HG02642 (cell line): ENCODE data around the gene RPRD2.
A peak's percentile ranks its signal among the peaks of the same experiment; 100 is the strongest.
"Not testable (repeated sequence)": the region's sequence is repeated elsewhere in the genome, so short reads cannot be mapped to it uniquely, and the experiment has no call there.

Experiments
- ATAC-seq: cut with Tn5 transposase; IDR thresholded peaks from one replicate; pipeline ENCODE4 v1.9.1; 2021; ENCODE audit warnings: mild to moderate bottlenecking; ENCODE audit not compliant: unreplicated experiment, poor library complexity

Gene RPRD2

GRCh38 chr1:150363426-150364230 is at the start of gene RPRD2:
Gene RPRD2 (plus strand): TSS chr1:150364147. CDS start chr1:150364715, 568 bp downstream.
- ATAC-seq, result peak; percentile 89

DNA sequence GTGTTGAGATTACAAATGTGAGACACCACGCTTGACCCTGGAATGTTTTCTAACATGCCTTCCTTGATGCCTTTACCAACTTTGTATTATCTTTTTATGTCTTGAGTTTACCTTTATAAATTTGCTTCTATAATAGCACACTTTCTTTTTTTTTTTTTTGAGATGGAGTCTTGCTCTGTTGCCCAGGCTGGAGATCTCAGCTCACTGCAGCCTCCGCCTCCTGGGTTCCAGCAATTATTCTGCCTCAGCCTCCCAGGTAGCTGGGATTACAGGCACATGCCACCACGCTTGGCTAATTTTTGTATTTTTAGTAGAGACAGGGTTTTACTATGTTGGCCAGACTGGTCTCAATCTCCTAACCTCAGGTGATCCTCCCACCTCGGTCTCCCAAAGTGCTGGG is 49.3 kb upstream of the RPRD2 start:
- not testable (repeated sequence) for ATAC-seq

- no peak for ATAC-seq
These were observed 43.3 kb upstream of the RPRD2 start for GRCh38 chr1:150320667-150320978.

GRCh38 chr1:150321826-150322166 is 42.2 kb upstream of the RPRD2 start:
- no peak for ATAC-seq

DNA sequence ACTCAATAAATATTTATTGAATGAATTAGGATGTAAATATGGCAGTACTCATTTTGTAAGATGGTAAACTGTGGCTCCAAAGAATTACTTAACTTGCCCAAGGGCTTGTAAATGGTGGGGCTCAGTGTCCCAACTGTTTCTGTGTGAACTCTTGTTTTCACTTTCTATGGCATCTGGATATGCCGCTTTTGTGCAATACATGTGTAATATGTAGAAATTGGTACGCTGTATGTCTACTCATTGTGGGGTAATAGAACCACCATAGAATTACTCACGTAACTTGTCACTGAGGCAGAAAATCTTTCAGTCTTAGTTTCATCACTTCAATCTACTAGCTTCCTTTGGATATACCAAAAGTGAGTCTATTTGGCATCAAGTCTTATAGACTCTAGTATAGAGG is 41.6 kb upstream of the RPRD2 start:
- no peak for ATAC-seq

DNA sequence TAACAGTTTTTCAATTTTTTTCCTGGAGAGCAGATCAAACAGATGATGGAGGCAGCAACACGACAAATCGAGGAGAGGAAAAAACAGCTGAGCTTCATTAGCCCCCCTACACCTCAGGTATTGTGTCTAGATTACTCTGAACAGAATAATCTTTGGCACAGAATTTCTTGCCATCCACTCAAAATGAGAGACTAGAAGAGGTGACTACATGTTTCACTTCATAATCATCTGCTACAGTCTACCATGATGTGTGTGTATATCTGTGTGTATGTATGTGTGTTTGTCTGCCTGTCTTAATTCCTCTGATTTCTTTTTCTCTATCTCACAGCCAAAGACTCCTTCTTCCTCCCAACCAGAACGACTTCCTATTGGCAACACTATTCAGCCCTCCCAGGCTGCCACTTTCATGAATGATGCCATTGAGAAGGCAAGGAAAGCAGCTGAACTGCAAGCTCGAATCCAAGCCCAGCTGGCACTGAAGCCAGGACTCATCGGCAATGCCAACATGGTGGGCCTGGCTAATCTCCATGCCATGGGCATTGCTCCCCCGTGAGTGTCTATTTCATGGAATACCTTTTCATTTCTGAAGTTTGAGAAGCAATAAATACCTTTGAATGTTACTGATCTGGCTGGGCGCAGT is 31.2 kb upstream of the RPRD2 start:
- no peak for ATAC-seq

GRCh38 chr1:150346316-150346715 is 17.6 kb upstream of the RPRD2 start:
- no peak for ATAC-seq

GRCh38 chr1:150352866-150353265 is 11.1 kb upstream of the RPRD2 start:
- ATAC-seq, result no peak

- ATAC-seq, result no peak
These were observed 1.1 kb upstream of the RPRD2 start for GRCh38 chr1:150362721-150363425.

DNA sequence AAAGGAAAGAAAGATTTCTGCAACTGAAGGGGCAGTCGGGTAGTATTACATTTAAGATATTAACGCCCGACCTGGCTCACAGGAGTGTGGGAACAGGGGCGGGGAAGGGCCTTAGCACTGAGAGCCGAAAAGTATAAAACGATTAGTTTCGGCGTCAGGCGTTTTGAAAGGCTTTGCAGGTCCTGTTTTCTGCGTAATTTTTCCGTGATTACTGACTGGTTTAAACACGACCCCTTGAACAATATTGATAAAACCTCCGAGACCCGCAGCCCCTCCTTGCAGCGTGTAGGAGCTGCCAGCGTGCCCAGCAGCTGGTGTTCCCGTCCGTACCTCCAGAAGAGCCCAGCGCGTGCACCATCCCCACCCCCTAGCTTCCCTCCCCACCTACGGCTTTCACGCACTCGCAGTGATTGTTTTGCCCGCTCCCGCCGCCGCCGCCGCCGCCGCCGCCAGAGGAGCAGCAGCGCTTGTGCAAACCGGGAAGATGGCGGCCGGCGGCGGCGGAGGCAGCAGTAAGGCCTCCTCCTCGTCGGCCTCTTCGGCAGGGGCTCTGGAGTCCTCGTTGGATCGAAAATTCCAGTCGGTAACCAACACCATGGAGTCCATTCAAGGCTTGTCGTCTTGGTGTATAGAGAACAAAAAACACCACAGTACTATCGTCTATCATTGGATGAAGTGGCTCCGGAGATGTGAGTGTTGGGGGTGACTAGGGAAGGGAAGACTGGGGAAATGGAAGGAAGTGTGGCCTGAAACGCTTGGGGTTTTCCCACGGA is 470 bp downstream of the RPRD2 start:
- ATAC-seq, result peak; percentile 28

DNA sequence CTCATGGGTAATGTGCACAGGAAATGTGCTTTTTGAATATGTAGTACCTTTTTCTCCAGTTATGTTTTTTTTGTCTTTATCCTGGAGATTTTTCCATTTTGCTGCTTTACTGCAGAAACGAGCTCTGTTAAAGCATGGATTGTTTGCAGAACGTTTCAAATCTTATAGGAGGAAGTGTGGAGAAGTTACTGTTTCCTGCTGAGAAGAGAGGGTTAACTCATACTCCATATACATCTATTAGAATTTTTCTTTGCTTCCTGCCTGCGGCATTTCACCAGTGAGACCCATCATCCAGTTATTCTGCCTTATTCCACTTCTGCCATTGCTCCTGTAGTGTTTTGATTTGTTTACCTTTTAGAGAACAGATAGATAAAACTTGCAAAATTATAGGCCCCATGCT is 2.0 kb downstream of the RPRD2 start:
- ATAC-seq, result no peak

DNA sequence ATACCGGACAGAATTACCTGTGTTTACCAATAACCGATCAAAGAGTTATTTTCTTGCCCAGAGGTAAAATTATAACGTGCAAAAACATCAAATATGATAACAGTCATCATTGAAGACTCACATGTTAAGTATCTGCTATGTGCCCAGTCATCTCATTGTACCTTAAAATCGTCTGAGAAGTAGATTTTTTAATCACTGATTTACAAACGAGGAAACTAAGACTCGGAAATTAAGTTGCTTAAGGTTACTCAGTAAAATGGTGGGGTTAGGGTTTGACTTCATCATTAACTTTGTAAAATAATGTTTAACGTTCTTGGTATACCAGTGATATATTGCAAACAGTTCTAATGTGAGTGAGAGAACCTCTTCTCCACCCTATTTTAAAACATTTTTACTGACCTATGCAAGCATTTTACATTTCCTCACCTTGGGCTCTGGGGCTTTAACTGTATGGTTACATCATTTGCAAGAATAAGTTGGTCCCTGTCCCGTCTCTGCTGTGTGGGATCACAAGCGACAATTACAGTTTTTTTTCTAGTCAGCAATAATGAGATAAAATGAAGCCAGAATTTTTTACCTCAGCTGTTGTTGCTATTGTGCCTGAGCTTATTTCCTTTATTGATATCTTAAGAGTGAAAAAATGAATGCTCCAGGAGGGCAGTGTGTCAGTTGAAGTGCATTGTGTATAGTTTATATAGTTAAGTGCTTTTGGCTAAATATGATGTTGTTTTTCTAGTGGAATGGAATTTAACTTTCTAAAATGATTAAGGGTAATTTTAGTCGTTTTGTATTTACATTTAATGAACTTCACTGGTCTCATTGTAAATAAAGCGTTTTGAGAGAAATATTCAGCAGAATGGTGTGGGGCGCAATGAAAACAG is 2.7 kb downstream of the RPRD2 start:
- ATAC-seq, result no peak

- no peak for ATAC-seq
These were observed 7.2 kb downstream of the RPRD2 start for GRCh38 chr1:150371110-150371509.

DNA sequence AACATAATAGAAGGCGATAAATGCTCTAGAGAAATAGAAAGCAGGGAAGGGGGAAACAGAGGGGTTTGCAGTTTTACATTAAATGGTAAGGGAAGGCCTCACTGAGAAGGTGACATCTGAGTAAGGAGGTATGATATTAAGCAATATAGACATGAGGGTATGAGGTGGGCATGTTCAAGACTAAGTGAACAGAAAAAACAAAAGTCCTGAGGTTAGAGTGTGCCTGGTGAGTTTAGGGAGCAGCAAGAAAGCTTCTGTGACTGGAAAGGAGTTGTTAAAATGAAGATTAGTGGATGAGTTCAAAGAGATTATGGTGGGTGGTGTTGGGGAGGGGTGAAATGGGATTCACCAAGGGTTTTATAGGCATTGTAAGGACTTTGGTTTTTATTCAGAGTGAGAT is 8.6 kb downstream of the RPRD2 start:
- ATAC-seq, result no peak

DNA sequence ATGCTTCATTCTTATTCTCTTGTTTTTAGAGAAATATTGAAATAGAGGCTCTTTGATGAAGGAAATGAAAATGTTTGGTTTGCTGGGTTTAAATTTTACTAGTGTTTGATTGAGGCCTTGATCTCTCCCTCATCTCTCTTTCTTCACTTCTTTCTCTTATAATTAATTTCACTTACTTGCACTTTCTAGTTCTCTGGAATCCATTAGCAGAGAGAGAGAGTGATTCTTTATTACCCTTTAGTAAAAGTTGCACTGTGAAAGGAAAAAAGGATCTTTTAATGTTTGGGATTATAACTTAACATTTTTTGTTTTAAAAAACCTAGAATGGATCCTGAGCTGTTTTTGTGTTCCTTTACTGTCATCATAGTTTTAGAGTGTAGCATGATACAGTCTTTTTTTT is 12.2 kb downstream of the RPRD2 start:
- no peak for ATAC-seq

- no peak for ATAC-seq
These were observed 19.8 kb downstream of the RPRD2 start for GRCh38 chr1:150383631-150384324.

GRCh38 chr1:150385537-150386445 is 21.8 kb downstream of the RPRD2 start:
- ATAC-seq, result no peak

GRCh38 chr1:150386592-150386991 is 22.6 kb downstream of the RPRD2 start:
- no peak for ATAC-seq
